ENCODE measurements around the gene ERC2.

- no peak for TF ChIP-seq ATF3 (CRISPR knock-in tag; IDR thresholded peaks at IDR 0.05)
- no peak for TF ChIP-seq HOXA7 (CRISPR knock-in tag; IDR thresholded peaks at IDR 0.05)
- TF ChIP-seq TAF1 (CRISPR knock-in tag; IDR thresholded peaks at IDR 0.05): no peak
- TF ChIP-seq THAP8 (CRISPR knock-in tag; IDR thresholded peaks at IDR 0.05; ENCODE audit: borderline replicate concordance): no peak
- no peak for TF ChIP-seq RFXANK (CRISPR knock-in tag; IDR thresholded peaks at IDR 0.05)
- no peak for TF ChIP-seq PCBP1 (IDR thresholded peaks at IDR 0.05; ENCODE audit: borderline replicate concordance, low read depth, low read length)
- no peak for TF ChIP-seq EZH2 (conservative IDR thresholded peaks at IDR 0.05; ENCODE audit: low read depth, low read length)
These were observed 654.8 kb downstream of the ERC2 start for GRCh38 chr3:55813268-55814097.
